ENCODE data around the gene APOL5. TPM values are rescaled to one million over a fixed set of nuclear protein-coding genes. Genes with fewer than 3 reads are reported as not detected.
A peak's percentile ranks its signal among the peaks of the same experiment; 100 is the strongest.

APOL5 gene
- polyA plus RNA-seq, 1 of the 3 experiments (the other 2 are of a cell fraction), result not detected

- Histone ChIP-seq H3K27me3 (ENCODE audit: insufficient read depth) (no peaks in the 10 kb centered on the region), H3K79me2 (ENCODE audit: insufficient read depth) (no peaks in the 10 kb centered on the region), H3K9me3 (no peaks in the 10 kb centered on the region), H3K36me3 (replicated peaks in 1 of 2; ENCODE audit: control insufficient read depth in 1 of 2, insufficient read depth in 2 of 2, low read length in 1 of 2) (no peaks in the 10 kb centered on the region), H3K9ac (no peak overlapping the region), H3K4me2 (no peak overlapping the region), H4K20me1 (ENCODE audit: insufficient read depth) (no peaks in the 10 kb centered on the region), H3K9me2 (no peaks in the 10 kb centered on the region), H3K27ac (ENCODE audit: low read depth in 2 of 2, low read length in 1 of 2) (no peak overlapping the region), H3K4me3 (ENCODE audit: low read depth in 2 of 2, low read length in 1 of 2) (no peak overlapping the region), H2AFZ (ENCODE audit: low read depth) (no peak overlapping the region), H3F3A (replicated peaks; ENCODE audit: insufficient read depth) (peaks cover 7% of the 10 kb centered on the region), H3K4me1 (ENCODE audit: control insufficient read depth in 1 of 2, insufficient read depth in 2 of 2, low read depth in 1 of 2, low read length in 1 of 2) (no peaks in the 10 kb centered on the region)
- TF ChIP-seq SIN3A (IDR thresholded peaks at IDR 0.05; ENCODE audit: borderline replicate concordance, low read depth, low read length) (no peak), NRF1 (IDR thresholded peaks at IDR 0.05; ENCODE audit: low read depth, low read length) (no peak), ELF1 (IDR thresholded peaks at IDR 0.05) (no peak), REST (IDR thresholded peaks at IDR 0.05; ENCODE audit: low read depth, low read length) (no peak), TAF1 (IDR thresholded peaks at IDR 0.05; ENCODE audit: borderline replicate concordance, low read depth, low read length) (no peak)
- DNase-seq, result no peak
- WGBS (ENCODE audit: low lambda C conversion rate), result 75% methylated on average over 4 of the region's 4 CpGs
- CTCF ChIA-PET, result no interaction called here
- POLR2A ChIA-PET, result no interaction called here
These were observed 6.3 kb upstream of the APOL5 start for GRCh38 chr22:35711336-35711735.

GRCh38 chr22:35712672-35713071 lies 5.0 kb upstream of the APOL5 start:
- Histone ChIP-seq H3K36me3 (replicated peaks in 1 of 2; ENCODE audit: control insufficient read depth in 1 of 2, insufficient read depth in 2 of 2, low read length in 1 of 2) (no peaks in the 10 kb centered on the region), H3K9ac (no peak overlapping the region), H3K4me1 (ENCODE audit: control insufficient read depth in 1 of 2, insufficient read depth in 2 of 2, low read depth in 1 of 2, low read length in 1 of 2) (no peaks in the 10 kb centered on the region), H3K79me2 (ENCODE audit: insufficient read depth) (no peaks in the 10 kb centered on the region), H3K9me3 (no peaks in the 10 kb centered on the region), H3K4me3 (ENCODE audit: low read depth in 2 of 2, low read length in 1 of 2) (no peak overlapping the region), H3K4me2 (no peak overlapping the region), H3F3A (replicated peaks; ENCODE audit: insufficient read depth) (peaks cover 7% of the 10 kb centered on the region), H3K27ac (ENCODE audit: low read depth in 2 of 2, low read length in 1 of 2) (no peak overlapping the region), H4K20me1 (ENCODE audit: insufficient read depth) (no peaks in the 10 kb centered on the region), H3K27me3 (ENCODE audit: insufficient read depth) (no peaks in the 10 kb centered on the region), H3K9me2 (no peaks in the 10 kb centered on the region), H2AFZ (ENCODE audit: low read depth) (no peak overlapping the region)
- WGBS (ENCODE audit: low lambda C conversion rate), result 96% methylated on average over 2 of the region's 2 CpGs
- ChIA-PET POLR2A (no interaction called here), CTCF (no interaction called here)
- TF ChIP-seq JUND (IDR thresholded peaks at IDR 0.05), result no peak
- TF ChIP-seq RAD21 (IDR thresholded peaks at IDR 0.05; ENCODE audit: low read length), result peak; percentile 26; the same call in 1 of the 2 replicates
- no peak for TF ChIP-seq MXI1 (IDR thresholded peaks at IDR 0.05; ENCODE audit: low read depth, low read length)
- TF ChIP-seq ZBTB33 (IDR thresholded peaks at IDR 0.05; ENCODE audit: borderline replicate concordance, low read depth), result no peak
- no peak for DNase-seq
